Loucy (cell line): ENCODE data around the gene KCNA4.

Experiments used
- H2AFZ ChIP-seq: fragments of 200-600 bp; sonication (generic); 2 replicates; pipeline ENCODE4 v1.6.0; 2016; ENCODE audit warnings: antibody characterized with exemption, mild to moderate bottlenecking, low read length, moderate library complexity
- H3F3A ChIP-seq: fragments of 200-600 bp; 2 replicates; pipeline ENCODE4 v1.6.0; 2016; ENCODE audit warnings: antibody characterized with exemption, low read depth, mild to moderate bottlenecking
- H3K27me3 ChIP-seq: fragments of 200-600 bp; sonication (generic); 2 replicates; pipeline ENCODE4 v1.6.1; 2014; ENCODE audit warnings: low read length, mild to moderate bottlenecking; ENCODE audit not compliant: insufficient read depth, poor library complexity, severe bottlenecking
- H3K36me3 ChIP-seq: fragments of 200-600 bp; sonication (generic); 2 replicates; pipeline ENCODE4 v1.6.1; 2016; ENCODE audit warnings: low read length; ENCODE audit not compliant: insufficient read depth
- H3K4me1 ChIP-seq: fragments of 200-600 bp; sonication (generic); 2 replicates; pipeline ENCODE4 v1.5.1; 2014; ENCODE audit warnings: low read length, mild to moderate bottlenecking; ENCODE audit not compliant: insufficient read depth, poor library complexity, severe bottlenecking
- H3K4me2 ChIP-seq: fragments of 200-600 bp; sonication (generic); 2 replicates; pipeline ENCODE4 v1.6.0; 2014; ENCODE audit warnings: antibody characterized with exemption, low read length, low read depth, mild to moderate bottlenecking; ENCODE audit not compliant: poor library complexity, severe bottlenecking
- H3K4me3 ChIP-seq: fragments of 200-600 bp; sonication (generic); 2 replicates; pipeline ENCODE4 v1.5.1; 2014; ENCODE audit warnings: low read length, mild to moderate bottlenecking, mixed read lengths; ENCODE audit not compliant: poor library complexity, severe bottlenecking
- H3K79me2 ChIP-seq: fragments of 200-600 bp; sonication (generic); 2 replicates; pipeline ENCODE4 v1.6.1; 2014; ENCODE audit warnings: low read length; ENCODE audit not compliant: insufficient read depth
- H3K9ac ChIP-seq: fragments of 200-600 bp; sonication (generic); 2 replicates; pipeline ENCODE4 v1.6.0; 2014; ENCODE audit warnings: mild to moderate bottlenecking, low read depth, low read length, moderate library complexity; ENCODE audit not compliant: poor library complexity, severe bottlenecking
- H3K9me2 ChIP-seq: fragments of 200-600 bp; sonication (generic); replicated peaks from 2 replicates; pipeline ENCODE4 v1.6.1; 2016; ENCODE audit warnings: low read depth, low read length, mixed read lengths
- H3K9me3 ChIP-seq: fragments of 200-600 bp; sonication (generic); 2 replicates; pipeline ENCODE4 v1.6.1; 2014; ENCODE audit warnings: mild to moderate bottlenecking, antibody characterized with exemption, low read length, low read depth; ENCODE audit not compliant: insufficient read depth
- H4K20me1 ChIP-seq: fragments of 200-600 bp; sonication (generic); 2 replicates; pipeline ENCODE4 v1.6.0; 2014; ENCODE audit warnings: antibody characterized with exemption, low read length, mild to moderate bottlenecking; ENCODE audit not compliant: insufficient read depth, poor library complexity, severe bottlenecking
- CTCF ChIP-seq: fragments of 200-600 bp; sonication (generic); conservative IDR thresholded peaks from 2 replicates; pipeline ENCODE4 v1.5.1; 2014; ENCODE audit warnings: mild to moderate bottlenecking, antibody characterized with exemption, low read length
- EZH2phosphoT487 ChIP-seq: fragments of 200-600 bp; IDR thresholded peaks from 2 replicates; pipeline ENCODE4 v1.6.1; 2018; ENCODE audit warnings: antibody characterized with exemption, mild to moderate bottlenecking, moderate library complexity, borderline replicate concordance

KCNA4 gene

GRCh38 chr11:30002157-30002785, 14.6 kb downstream of the KCNA4 start:
- Histone ChIP-seq H3F3A (no peaks in the 10 kb centered on the region), H3K4me3 (no peak overlapping the region), H3K4me1 (no peaks in the 10 kb centered on the region), H3K9me3 (no peaks in the 10 kb centered on the region), H2AFZ (no peak overlapping the region), H3K9ac (no peak overlapping the region), H3K27me3 (no peaks in the 10 kb centered on the region), H3K4me2 (no peak overlapping the region), H3K9me2 (no peaks in the 10 kb centered on the region), H3K79me2 (no peaks in the 10 kb centered on the region), H3K36me3 (no peaks in the 10 kb centered on the region), H4K20me1 (no peaks in the 10 kb centered on the region)
- TF ChIP-seq CTCF (no peak), EZH2phosphoT487 (no peak)

GRCh38 chr11:30000986-30001750, 15.7 kb downstream of the KCNA4 start:
- H3K4me2 ChIP-seq = no peak overlapping the region

GRCh38 chr11:29996016-29996415, 20.8 kb downstream of the KCNA4 start:
- Histone ChIP-seq H3K4me1 (no peaks in the 10 kb centered on the region), H3K79me2 (no peaks in the 10 kb centered on the region), H2AFZ (no peak overlapping the region), H3K9me3 (no peaks in the 10 kb centered on the region), H3K4me3 (no peak overlapping the region), H3K9ac (no peak overlapping the region), H3K36me3 (no peaks in the 10 kb centered on the region), H3K4me2 (no peak overlapping the region), H3K9me2 (no peaks in the 10 kb centered on the region), H3F3A (no peaks in the 10 kb centered on the region), H3K27me3 (no peaks in the 10 kb centered on the region), H4K20me1 (no peaks in the 10 kb centered on the region)
- TF ChIP-seq EZH2phosphoT487 (no peak), CTCF (no peak)

More at GRCh38 chr11:30000986-30001750, 15.7 kb downstream of the KCNA4 start:
- no peaks in the 10 kb centered on the region for H4K20me1 ChIP-seq
- H3K9me3 ChIP-seq = no peaks in the 10 kb centered on the region
- H3K27me3 ChIP-seq = no peaks in the 10 kb centered on the region
- H3K4me1 ChIP-seq = no peaks in the 10 kb centered on the region
- H3K9ac ChIP-seq = no peak overlapping the region
- no peak for TF ChIP-seq EZH2phosphoT487
- H3F3A ChIP-seq = no peaks in the 10 kb centered on the region
- H3K4me3 ChIP-seq = no peak overlapping the region
- no peaks in the 10 kb centered on the region for H3K36me3 ChIP-seq
- no peaks in the 10 kb centered on the region for H3K9me2 ChIP-seq
- no peak overlapping the region for H2AFZ ChIP-seq
- H3K79me2 ChIP-seq = no peaks in the 10 kb centered on the region
